Measurements from ENCODE around the gene PSG5.
A peak's percentile ranks its signal among the peaks of the same experiment; 100 is the strongest.
"Not testable (repeated sequence)": the region's sequence is repeated elsewhere in the genome, so short reads cannot be mapped to it uniquely, and the experiment has no call there.

Gene PSG5

GRCh38 chr19:43186311-43186935, at the start of gene PSG5:
Gene PSG5, minus strand, starts transcription at chr19:43186536. Its CDS starts 131 bp downstream, at chr19:43186405.
- not testable (repeated sequence) for DNase-seq

GRCh38 chr19:43235686-43236085, 49.4 kb upstream of the PSG5 start:
- DNase-seq: not testable (repeated sequence)

- DNase-seq: no peak
Measured at GRCh38 chr19:43229315-43229714, 43.0 kb upstream of the PSG5 start.

GRCh38 chr19:43228730-43229129, 42.4 kb upstream of the PSG5 start:
- not testable (repeated sequence) for DNase-seq

- not testable (repeated sequence) for DNase-seq
Measured at GRCh38 chr19:43226986-43227385, 40.6 kb upstream of the PSG5 start.

GRCh38 chr19:43224855-43225253, 38.5 kb upstream of the PSG5 start:
- DNase-seq: no peak

GRCh38 chr19:43224201-43224854, 38.0 kb upstream of the PSG5 start:
- DNase-seq: not testable (repeated sequence)

- DNase-seq: not testable (repeated sequence)
Measured at GRCh38 chr19:43221891-43222290, 35.6 kb upstream of the PSG5 start.

- not testable (repeated sequence) for DNase-seq
Measured at GRCh38 chr19:43219136-43219535, 32.8 kb upstream of the PSG5 start.

GRCh38 chr19:43215881-43216280, 29.5 kb upstream of the PSG5 start:
- DNase-seq: not testable (repeated sequence)

GRCh38 chr19:43207991-43208390, 21.7 kb upstream of the PSG5 start:
- no peak for DNase-seq

- DNase-seq: peak in 1 of 58 donors; percentile 11
Measured at GRCh38 chr19:43207174-43207573, 20.8 kb upstream of the PSG5 start.

GRCh38 chr19:43205471-43206105, 19.3 kb upstream of the PSG5 start, which contains the start of gene PSG4:
Gene PSG4, minus strand, starts transcription at chr19:43205638. Its CDS starts 102 bp downstream, at chr19:43205536.
- DNase-seq: not testable (repeated sequence)

- DNase-seq: not testable (repeated sequence)
Measured at GRCh38 chr19:43203611-43204010, 17.3 kb upstream of the PSG5 start.

GRCh38 chr19:43201891-43202290, 15.6 kb upstream of the PSG5 start:
- DNase-seq: not testable (repeated sequence)

- DNase-seq: not testable (repeated sequence)
Measured at GRCh38 chr19:43201337-43201801, 15.0 kb upstream of the PSG5 start.

- DNase-seq: not testable (repeated sequence)
Measured at GRCh38 chr19:43198686-43199419, 12.5 kb upstream of the PSG5 start.

GRCh38 chr19:43197666-43198397, 11.5 kb upstream of the PSG5 start:
- not testable (repeated sequence) for DNase-seq

- DNase-seq: not testable (repeated sequence)
Measured at GRCh38 chr19:43194397-43194796, 8.1 kb upstream of the PSG5 start.

GRCh38 chr19:43192381-43193155, 6.2 kb upstream of the PSG5 start:
- DNase-seq: not testable (repeated sequence)
